VCaP (cell line): ENCODE data around the gene KRTAP9-3.
"Not testable (repeated sequence)": the region's sequence is repeated elsewhere in the genome, so short reads cannot be mapped to it uniquely, and the experiment has no call there.

ENCODE experiments used
- H3K27ac ChIP-seq: fragments of 450-650 bp; 2 replicates; pipeline ENCODE4 v1.5.1; 2017
- TF ChIP-seq, protein P1 (sequence below): fragments of 450-650 bp; conservative IDR thresholded peaks from 2 replicates; pipeline ENCODE4 v1.5.1; 2017; ENCODE audit warnings: mild to moderate bottlenecking, moderate library complexity

Gene KRTAP9-3

DNA sequence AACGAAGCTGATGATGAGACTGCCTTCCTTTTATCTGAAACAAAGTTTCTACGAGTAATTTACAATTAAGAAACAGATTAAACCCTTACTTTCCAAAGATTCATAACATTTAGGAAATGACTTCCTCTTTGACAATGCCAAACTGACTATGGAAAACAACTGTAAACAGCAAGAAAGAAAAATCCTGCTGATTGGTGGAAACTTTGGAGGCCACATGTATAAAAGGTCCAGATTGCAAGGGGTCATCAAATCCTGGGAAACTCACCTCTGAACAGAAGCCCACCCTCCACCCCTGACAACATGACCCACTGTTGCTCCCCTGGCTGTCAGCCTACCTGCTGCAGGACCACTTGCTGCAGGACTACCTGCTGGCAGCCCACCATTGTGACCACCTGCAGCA, 32.8 kb downstream of the KRTAP9-3 start, which contains the start of gene KRTAP9-6:
Gene KRTAP9-6, plus strand, starts transcription at position 301 of the 400 bp plus-strand sequence. Its CDS starts 0 bp downstream, at position 301.
- TF ChIP-seq, protein P1, sequence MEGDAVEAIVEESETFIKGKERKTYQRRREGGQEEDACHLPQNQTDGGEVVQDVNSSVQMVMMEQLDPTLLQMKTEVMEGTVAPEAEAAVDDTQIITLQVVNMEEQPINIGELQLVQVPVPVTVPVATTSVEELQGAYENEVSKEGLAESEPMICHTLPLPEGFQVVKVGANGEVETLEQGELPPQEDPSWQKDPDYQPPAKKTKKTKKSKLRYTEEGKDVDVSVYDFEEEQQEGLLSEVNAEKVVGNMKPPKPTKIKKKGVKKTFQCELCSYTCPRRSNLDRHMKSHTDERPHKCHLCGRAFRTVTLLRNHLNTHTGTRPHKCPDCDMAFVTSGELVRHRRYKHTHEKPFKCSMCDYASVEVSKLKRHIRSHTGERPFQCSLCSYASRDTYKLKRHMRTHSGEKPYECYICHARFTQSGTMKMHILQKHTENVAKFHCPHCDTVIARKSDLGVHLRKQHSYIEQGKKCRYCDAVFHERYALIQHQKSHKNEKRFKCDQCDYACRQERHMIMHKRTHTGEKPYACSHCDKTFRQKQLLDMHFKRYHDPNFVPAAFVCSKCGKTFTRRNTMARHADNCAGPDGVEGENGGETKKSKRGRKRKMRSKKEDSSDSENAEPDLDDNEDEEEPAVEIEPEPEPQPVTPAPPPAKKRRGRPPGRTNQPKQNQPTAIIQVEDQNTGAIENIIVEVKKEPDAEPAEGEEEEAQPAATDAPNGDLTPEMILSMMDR: no peak

DNA sequence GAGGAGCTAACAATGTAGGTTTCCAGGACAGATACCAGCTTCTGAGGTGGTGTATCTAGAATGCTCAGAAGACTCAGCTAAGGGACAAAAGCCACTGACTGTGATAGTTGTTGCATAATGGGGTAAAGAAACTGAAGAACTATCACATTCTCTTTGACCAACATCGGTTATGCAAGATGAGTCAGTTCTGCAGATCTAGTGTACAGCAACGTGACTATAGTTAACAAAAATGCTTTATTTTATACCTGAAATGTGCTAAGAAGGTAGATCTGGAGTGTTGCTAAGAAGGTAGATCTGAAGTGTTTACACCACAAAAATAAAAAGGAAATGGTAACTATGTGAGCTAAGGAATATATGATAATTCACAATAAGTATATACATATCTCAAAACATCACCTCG, 35.5 kb downstream of the KRTAP9-3 start:
- no peak overlapping the region for H3K27ac ChIP-seq
- TF ChIP-seq, protein P1: no peak

More for the DNA sequence above, 32.8 kb downstream of the KRTAP9-3 start, which contains the start of gene KRTAP9-6:
- H3K27ac ChIP-seq: no peak within 1 kb of the TSS

DNA sequence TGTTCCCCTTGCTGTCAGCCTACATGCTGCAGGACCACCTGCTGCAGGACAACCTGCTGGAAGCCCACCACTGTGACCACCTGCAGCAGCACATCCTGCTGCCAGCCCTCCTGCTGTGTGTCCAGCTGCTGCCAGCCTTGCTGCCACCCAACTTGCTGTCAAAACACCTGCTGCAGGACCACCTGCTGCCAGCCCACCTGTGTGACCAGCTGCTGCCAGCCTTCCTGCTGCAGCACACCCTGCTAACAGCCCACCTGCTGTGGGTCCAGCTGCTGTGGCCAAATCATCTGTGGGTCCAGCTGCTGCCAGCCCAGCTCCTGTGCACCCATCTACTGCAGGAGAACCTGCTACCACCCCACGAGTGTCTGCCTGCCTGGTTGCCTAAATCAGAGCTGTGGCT, 39.1 kb downstream of the KRTAP9-3 start:
- H3K27ac ChIP-seq: not testable (repeated sequence)

DNA sequence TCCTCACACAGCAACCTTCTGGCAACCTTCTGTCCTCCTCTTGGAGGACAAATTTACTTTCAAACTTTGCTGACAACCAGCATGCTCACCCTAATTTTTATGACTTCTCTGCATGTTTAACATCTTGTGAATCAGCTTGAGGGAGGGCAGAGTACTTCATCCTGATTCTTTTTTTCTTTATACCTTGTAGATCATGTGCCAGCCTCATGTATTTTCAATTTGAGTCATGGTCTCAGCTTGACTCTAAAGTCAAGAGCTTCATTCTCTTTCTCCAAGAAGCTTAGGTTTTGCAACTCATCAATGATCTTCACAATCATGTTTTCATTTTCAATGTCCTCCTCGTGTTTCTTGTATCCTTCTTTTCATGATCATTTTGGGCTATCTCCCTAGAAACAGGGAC, 39.6 kb downstream of the KRTAP9-3 start:
- no peak overlapping the region for H3K27ac ChIP-seq

DNA sequence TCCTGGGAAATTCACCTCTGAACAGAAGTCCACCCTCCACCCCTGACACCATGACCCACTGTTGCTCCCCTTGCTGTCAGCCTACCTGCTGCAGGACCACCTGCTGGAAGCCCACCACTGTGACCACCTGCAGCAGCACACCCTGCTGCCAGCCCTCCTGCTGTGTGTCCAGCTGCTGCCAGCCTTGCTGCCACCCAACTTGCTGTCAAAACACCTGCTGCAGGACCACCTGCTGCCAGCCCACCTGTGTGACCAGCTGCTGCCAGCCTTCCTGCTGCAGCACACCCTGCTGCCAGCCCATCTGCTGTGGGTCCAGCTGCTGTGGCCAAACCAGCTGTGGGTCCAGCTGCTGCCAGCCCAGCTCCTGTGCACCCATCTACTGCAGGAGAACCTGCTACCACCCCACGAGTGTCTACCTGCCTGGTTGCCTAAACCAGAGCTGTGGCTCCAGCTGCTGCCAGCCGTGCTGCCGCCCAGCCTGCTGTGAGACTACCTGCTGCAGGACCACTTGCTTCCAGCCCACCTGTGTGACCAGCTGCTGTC, 43.5 kb downstream of the KRTAP9-3 start, which contains the start of gene KRTAP9-7:
Gene KRTAP9-7, plus strand, starts transcription at position 51 of the 543 bp plus-strand sequence. Its CDS starts 0 bp downstream, at position 51.
- H3K27ac ChIP-seq: not testable (repeated sequence)

More for the DNA sequence above, 39.6 kb downstream of the KRTAP9-3 start:
- TF ChIP-seq, protein P1: no peak

DNA sequence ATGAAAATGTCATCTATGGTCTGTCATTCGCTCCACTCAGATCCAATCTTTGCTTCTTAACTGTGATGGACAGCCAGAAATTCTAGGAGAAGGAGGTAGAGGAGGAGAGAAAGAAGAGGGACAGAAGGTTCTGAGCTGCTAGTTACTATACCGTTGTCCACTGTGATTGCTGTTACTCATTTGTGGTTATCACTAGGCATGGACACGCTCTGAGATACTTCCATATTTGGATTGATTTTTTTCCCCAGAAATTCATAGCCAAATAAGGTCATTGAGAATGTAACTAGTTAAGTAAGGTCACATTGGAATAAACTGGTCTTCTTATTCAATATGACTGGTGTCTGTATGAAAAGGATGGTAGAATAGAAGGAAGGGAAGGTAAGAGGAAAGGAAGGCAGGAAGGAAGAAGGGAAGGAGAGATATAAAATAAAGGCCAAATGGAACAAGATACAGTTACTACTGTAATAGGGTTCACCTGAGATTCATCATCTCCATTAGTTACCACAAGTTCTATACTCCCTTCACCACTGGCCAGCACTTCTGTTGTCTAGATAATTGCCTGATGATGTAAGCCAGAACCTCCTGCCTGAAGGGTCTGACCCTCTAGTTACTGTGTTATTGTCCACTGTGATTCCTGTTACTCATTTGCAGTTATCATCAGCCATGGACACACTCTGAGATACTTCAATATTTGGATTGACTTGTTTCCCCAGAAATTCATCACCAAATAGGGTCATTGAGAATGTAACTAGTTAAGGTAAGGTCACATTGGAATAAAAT, 46.1 kb downstream of the KRTAP9-3 start:
- H3K27ac ChIP-seq: no peak overlapping the region
- TF ChIP-seq, protein P1: no peak
